Epithelial cell of esophagus (primary cell): Measurements from ENCODE around the gene GPR39.

ENCODE experiments used
- DNase-seq: peaks from one replicate; pipeline ENCODE4 v3.0.0; 2010; ENCODE audit warnings: low read depth
- H3K4me3 ChIP-seq: 2 replicates; pipeline ENCODE4 v1.5.1; 2011; ENCODE audit warnings: mild to moderate bottlenecking, low read length, control low read depth
- CTCF ChIP-seq: IDR thresholded peaks from 2 replicates; pipeline ENCODE4 v1.5.1; 2011; ENCODE audit warnings: low read depth, mild to moderate bottlenecking, low read length, control low read depth, inconsistent platforms; ENCODE audit not compliant: insufficient read depth; ENCODE audit errors: missing control alignments

GPR39 gene

GRCh38 chr2:132621131-132621875 is 204.7 kb downstream of the GPR39 start:
- DNase-seq: no peak
- H3K4me3 ChIP-seq: no peak overlapping the region
- no peak for TF ChIP-seq CTCF

- DNase-seq: peak; percentile 18
- no peak overlapping the region for H3K4me3 ChIP-seq
- no peak for TF ChIP-seq CTCF
Measured at GRCh38 chr2:132623096-132623839, 206.7 kb downstream of the GPR39 start.

GRCh38 chr2:132627536-132627935 is 210.9 kb downstream of the GPR39 start:
- TF ChIP-seq CTCF: no peak
- no peak for DNase-seq
- no peak overlapping the region for H3K4me3 ChIP-seq

- no peak for TF ChIP-seq CTCF
- H3K4me3 ChIP-seq: no peak overlapping the region
- DNase-seq: no peak
Measured at GRCh38 chr2:132632000-132632649, 215.5 kb downstream of the GPR39 start.

- TF ChIP-seq CTCF: no peak
- DNase-seq: no peak
- no peak overlapping the region for H3K4me3 ChIP-seq
Measured at GRCh38 chr2:132633635-132634034, 217.0 kb downstream of the GPR39 start.

GRCh38 chr2:132636346-132636745 is 219.7 kb downstream of the GPR39 start:
- no peak for DNase-seq
- H3K4me3 ChIP-seq: no peak overlapping the region
- no peak for TF ChIP-seq CTCF
